A204.1 (cell line): ENCODE results near the gene AHCY.
A peak's percentile ranks its signal among the peaks of the same experiment; 100 is the strongest.
"Not testable (repeated sequence)": the region's sequence is repeated elsewhere in the genome, so short reads cannot be mapped to it uniquely, and the experiment has no call there.

ENCODE experiments used
- FAIRE-seq: peaks from 2 replicates; lab custom pipeline; 2012; peaks lifted over from hg19 to GRCh38; lab: Jason Lieb, UNC

AHCY gene

GRCh38 chr20:34302723-34303533 lies at the start of gene AHCY:
Gene AHCY, minus strand, starts transcription at chr20:34303355. Its CDS starts 85 bp downstream, at chr20:34303270.
- peak; percentile 89 for FAIRE-seq

GRCh38 chr20:34350095-34350494 lies 46.9 kb upstream of the AHCY start:
- FAIRE-seq: no peak

GRCh38 chr20:34347571-34347970 lies 44.4 kb upstream of the AHCY start:
- FAIRE-seq: no peak

GRCh38 chr20:34346533-34346865 lies 43.3 kb upstream of the AHCY start:
- not testable (repeated sequence) for FAIRE-seq

GRCh38 chr20:34345839-34346532 lies 42.8 kb upstream of the AHCY start:
- FAIRE-seq: not testable (repeated sequence)

- no peak for FAIRE-seq
Measured at GRCh38 chr20:34345402-34345736, 42.2 kb upstream of the AHCY start.

GRCh38 chr20:34344238-34344637 lies 41.1 kb upstream of the AHCY start:
- no peak for FAIRE-seq

- FAIRE-seq: no peak
Measured at GRCh38 chr20:34343458-34344211, 40.5 kb upstream of the AHCY start.

- not testable (repeated sequence) for FAIRE-seq
Measured at GRCh38 chr20:34341199-34341598, 38.0 kb upstream of the AHCY start.

- FAIRE-seq: not testable (repeated sequence)
Measured at GRCh38 chr20:34340726-34341125, 37.6 kb upstream of the AHCY start.

GRCh38 chr20:34337982-34338726 lies 35.0 kb upstream of the AHCY start:
- FAIRE-seq: no peak

GRCh38 chr20:34337544-34337943 lies 34.4 kb upstream of the AHCY start:
- no peak for FAIRE-seq

- FAIRE-seq: no peak
Measured at GRCh38 chr20:34334654-34335407, 31.7 kb upstream of the AHCY start.

- no peak for FAIRE-seq
Measured at GRCh38 chr20:34333786-34334185, 30.6 kb upstream of the AHCY start.

GRCh38 chr20:34332262-34332920 lies 29.2 kb upstream of the AHCY start:
- no peak for FAIRE-seq

- no peak for FAIRE-seq
Measured at GRCh38 chr20:34331838-34332237, 28.7 kb upstream of the AHCY start.

GRCh38 chr20:34330861-34331544 lies 27.8 kb upstream of the AHCY start:
- not testable (repeated sequence) for FAIRE-seq

GRCh38 chr20:34328928-34329677 lies 25.9 kb upstream of the AHCY start:
- FAIRE-seq: no peak

GRCh38 chr20:34328207-34328606 lies 25.1 kb upstream of the AHCY start:
- FAIRE-seq: not testable (repeated sequence)

GRCh38 chr20:34324541-34324940 lies 21.4 kb upstream of the AHCY start:
- no peak for FAIRE-seq
